GM23338 (cell line): ENCODE measurements around the gene TADA2A. TPM values are rescaled to one million over a fixed set of nuclear protein-coding genes. Genes with fewer than 3 reads are reported as not detected.

Experiments used
- ATAC-seq: fragments of 200-7000 bp; cut with Tn5 transposase; 3 replicates; pipeline ENCODE4 v1.9.1; 2020
- DNase-seq: peaks from one replicate; pipeline ENCODE4 v3.0.0-alpha.2; 2015; ENCODE audit warnings: low spot score
- H2AFZ ChIP-seq: fragments of 200-600 bp; sonication (generic); 2 replicates; pipeline ENCODE4 v1.8.0; 2016; ENCODE audit warnings: antibody characterized with exemption, mild to moderate bottlenecking, moderate library complexity
- H3F3A ChIP-seq: fragments of 200-600 bp; sonication (generic); replicated peaks from 2 replicates; pipeline ENCODE4 v1.8.0; 2017; ENCODE audit warnings: antibody characterized with exemption, mixed run types, low read depth
- H3K27ac ChIP-seq: fragments of 200-600 bp; sonication (generic); 2 replicates; pipeline ENCODE4 v1.6.1; 2016; ENCODE audit warnings: low read depth
- H3K27me3 ChIP-seq: fragments of 200-600 bp; sonication (generic); 2 replicates; pipeline ENCODE4 v1.8.0; 2016; ENCODE audit warnings: mild to moderate bottlenecking, mixed run types, moderate library complexity; ENCODE audit not compliant: insufficient read depth
- H3K36me3 ChIP-seq: fragments of 200-600 bp; sonication (generic); 2 replicates; pipeline ENCODE4 v1.8.0; 2016; ENCODE audit warnings: mild to moderate bottlenecking; ENCODE audit not compliant: insufficient read depth
- H3K4me1 ChIP-seq: fragments of 200-600 bp; sonication (generic); 2 replicates; pipeline ENCODE4 v1.8.0; 2016; ENCODE audit warnings: mild to moderate bottlenecking, moderate library complexity; ENCODE audit not compliant: insufficient read depth
- H3K4me2 ChIP-seq: fragments of 200-600 bp; sonication (generic); 2 replicates; pipeline ENCODE4 v1.7.1; 2017; ENCODE audit warnings: mixed run types
- H3K4me3 ChIP-seq: fragments of 200-600 bp; sonication (generic); 2 replicates; pipeline ENCODE4 v1.6.1; 2016; ENCODE audit warnings: mixed run types
- H3K79me2 ChIP-seq: fragments of 200-600 bp; sonication (generic); replicated peaks from 2 replicates; pipeline ENCODE4 v1.8.0; 2017; ENCODE audit warnings: mild to moderate bottlenecking; ENCODE audit not compliant: insufficient read depth
- H3K9me2 ChIP-seq: fragments of 200-600 bp; sonication (generic); 2 replicates; pipeline ENCODE4 v1.8.0; 2017; ENCODE audit not compliant: insufficient read depth
- H4K20me1 ChIP-seq: fragments of 200-600 bp; sonication (generic); replicated peaks from 2 replicates; pipeline ENCODE4 v1.8.0; 2017; ENCODE audit warnings: mild to moderate bottlenecking; ENCODE audit not compliant: insufficient read depth
- H3K27ac Mint-ChIP-seq: 2 replicates; pipeline ENCODE4 v1.8.0; 2020; ENCODE audit warnings: inconsistent platforms, mild to moderate bottlenecking, moderate library complexity, mixed read lengths
- H3K27me3 Mint-ChIP-seq: 3 replicates; pipeline ENCODE4 v1.8.0; 2022; ENCODE audit warnings: low read depth, mild to moderate bottlenecking, moderate library complexity, mixed read lengths, inconsistent platforms; ENCODE audit not compliant: insufficient read depth, poor library complexity
- H3K36me3 Mint-ChIP-seq: 3 replicates; pipeline ENCODE4 v1.8.0; 2021; ENCODE audit warnings: low read depth, mild to moderate bottlenecking, inconsistent platforms, moderate library complexity, mixed read lengths
- H3K4me1 Mint-ChIP-seq: 3 replicates; pipeline ENCODE4 v1.8.0; 2020; ENCODE audit warnings: mild to moderate bottlenecking, inconsistent platforms, mixed read lengths
- H3K4me3 Mint-ChIP-seq: 3 replicates; pipeline ENCODE4 v1.8.0; 2021; ENCODE audit warnings: moderate library complexity, mild to moderate bottlenecking, inconsistent platforms, mixed read lengths
- H3K9me3 Mint-ChIP-seq: 3 replicates; pipeline ENCODE4 v1.8.0; 2020; ENCODE audit warnings: moderate library complexity, mild to moderate bottlenecking, inconsistent platforms, mixed read lengths
- CREB1 ChIP-seq: fragments of 250-450 bp; sonication (Bioruptor Pico); IDR thresholded peaks from 2 replicates; pipeline ENCODE4 v1.5.0; 2020; ENCODE audit warnings: low read depth, mild to moderate bottlenecking, moderate library complexity
- CTCF ChIP-seq, 2 experiments: fragments of 200-600 bp in 1 of 2; sonication (generic) in 1 of 2; conservative IDR thresholded peaks; 2 replicates each; pipeline versions ENCODE4 v1.5.1 to v1.6.1; 2016 to 2017; ENCODE audit warnings: antibody characterized with exemption in 2 of 2, low read depth in 2 of 2, mild to moderate bottlenecking in 2 of 2, moderate library complexity in 1 of 2
- ETS1 ChIP-seq: IDR thresholded peaks from 2 replicates; pipeline ENCODE4 v1.6.1; 2016; ENCODE audit warnings: antibody characterized with exemption
- EZH2 ChIP-seq: fragments of 200-600 bp; sonication (generic); IDR thresholded peaks from one replicate; pipeline ENCODE4 v1.8.0; 2017; ENCODE audit warnings: antibody characterized with exemption, mild to moderate bottlenecking, low read depth; ENCODE audit not compliant: unreplicated experiment
- EZH2phosphoT487 ChIP-seq: fragments of 200-600 bp; sonication (generic); IDR thresholded peaks from one replicate; pipeline ENCODE4 v1.8.1; 2018; ENCODE audit warnings: antibody characterized with exemption; ENCODE audit not compliant: unreplicated experiment
- JUNB ChIP-seq: IDR thresholded peaks from one replicate; pipeline ENCODE4 v1.6.1; 2016; ENCODE audit warnings: antibody characterized with exemption; ENCODE audit not compliant: unreplicated experiment
- NANOG ChIP-seq: IDR thresholded peaks from 2 replicates; pipeline ENCODE4 v1.6.1; 2016; ENCODE audit warnings: antibody characterized with exemption, borderline replicate concordance
- POLR2AphosphoS5 ChIP-seq: IDR thresholded peaks from 2 replicates; pipeline ENCODE4 v1.6.1; 2016; ENCODE audit warnings: antibody characterized with exemption, low read depth
- REST ChIP-seq: IDR thresholded peaks from one replicate; pipeline ENCODE4 v1.6.1; 2018; ENCODE audit warnings: antibody characterized with exemption; ENCODE audit not compliant: unreplicated experiment
- STAT1 ChIP-seq: IDR thresholded peaks from one replicate; pipeline ENCODE4 v1.6.1; 2016; ENCODE audit warnings: antibody characterized with exemption; ENCODE audit not compliant: unreplicated experiment
- ZNF114 ChIP-seq: fragments of 250-450 bp; sonication (Bioruptor Pico); IDR thresholded peaks from 2 replicates; pipeline ENCODE4 v1.5.0; 2020; ENCODE audit warnings: mild to moderate bottlenecking, moderate library complexity
- ZNF331 ChIP-seq: fragments of 250-450 bp; sonication (Bioruptor Pico); IDR thresholded peaks from 2 replicates; pipeline ENCODE4 v1.5.0; 2020; ENCODE audit warnings: low read depth, mild to moderate bottlenecking, moderate library complexity
- ZNF462 ChIP-seq: fragments of 250-450 bp; sonication (Bioruptor Pico); IDR thresholded peaks from 2 replicates; pipeline ENCODE4 v1.5.0; 2020; ENCODE audit warnings: mild to moderate bottlenecking, moderate library complexity
- polyA plus RNA-seq: library from polyadenylated mRNA; unstranded; fragments of >200 nt; fragmentation: Nextera tagmentation; extraction: Ambion mirVana; gene quantifications from 2 replicates; pipeline ENCODE4 v1.2.1, GENCODE V29; 2016
- total RNA-seq: library from RNA; depleted of rRNA; stranded (reverse); fragments of >200 nt; shearing (Covaris generic); gene quantifications from 2 replicates; pipeline ENCODE4 v1.2.3, GENCODE V29; 2014

The TADA2A gene
- total and polyA plus RNA-seq, 2 experiments from 2014 or later, result 14.5 to 17.1 TPM

GRCh38 chr17:37392024-37392590 is 14.6 kb upstream of the TADA2A start:
- Histone ChIP-seq H3K9me2 (no peaks in the 10 kb centered on the region), H3K27ac (no peak overlapping the region), H3K79me2 (no peaks in the 10 kb centered on the region), H3K4me2 (no peak overlapping the region), H4K20me1 (no peaks in the 10 kb centered on the region), H2AFZ (peak overlapping the region; percentile 24; the same call in 1 of the 2 replicates), H3K36me3 (no peaks in the 10 kb centered on the region), H3K4me3 (no peak overlapping the region), H3F3A (no peaks in the 10 kb centered on the region), H3K27me3 (no peaks in the 10 kb centered on the region), H3K4me1 (no peaks in the 10 kb centered on the region; the same call in 1 of the 2 replicates)
- Mint-ChIP-seq H3K9me3 (no peaks in the 10 kb centered on the region), H3K36me3 (no peaks in the 10 kb centered on the region), H3K4me3 (no peak overlapping the region), H3K27ac (no peak overlapping the region), H3K4me1 (peaks cover 3% of the 10 kb centered on the region; the same call in 2 of the 3 replicates), H3K27me3 (peaks cover 5% of the 10 kb centered on the region)
- DNase-seq (no peak), ATAC-seq (no peak)
- TF ChIP-seq CTCF (conservative IDR thresholded peaks at IDR 0.05; ENCODE audit: low read depth in 2 of 2) (no peak), JUNB (no peak), REST (no peak), ETS1 (no peak), ZNF114 (no peak), CREB1 (CRISPR knock-in tag) (no peak), NANOG (no peak), ZNF331 (no peak), STAT1 (no peak), ZNF462 (CRISPR knock-in tag) (no peak), EZH2 (no peak), POLR2AphosphoS5 (no peak), EZH2phosphoT487 (no peak)
